Esophagus muscularis mucosa (tissue), 4 donors: ENCODE results near the gene NOX3. TPM values are rescaled to one million over a fixed set of nuclear protein-coding genes. Genes with fewer than 3 reads are reported as not detected.

ENCODE experiments used
- DNase-seq: peaks from one replicate; pipeline ENCODE4 v3.0.0-alpha.2; 2017; ENCODE audit errors: extremely low spot score
- H3K27ac ChIP-seq, 4 donors: fragments of 200-600 bp; sonication (generic); replicated peaks in 1 of 4; 1 replicate in 3 of 4; 2 replicates in 1 of 4; pipeline ENCODE4 v1.5.1; 2016 to 2019; ENCODE audit warnings: mild to moderate bottlenecking in 1 of 4
- H3K27me3 ChIP-seq, 4 donors: fragments of 200-600 bp; sonication (generic); one replicate each; pipeline versions ENCODE4 v1.5.1 to v1.6.0; 2016 to 2019
- H3K36me3 ChIP-seq, 4 donors: fragments of 200-600 bp; sonication (generic); one replicate each; pipeline ENCODE4 v1.5.1; 2016 to 2019
- H3K4me1 ChIP-seq, 4 donors: fragments of 200-600 bp; sonication (generic); one replicate each; pipeline ENCODE4 v1.5.1; 2016 to 2019
- H3K4me3 ChIP-seq, 4 donors: fragments of 200-600 bp; sonication (generic); 1 replicate in 2 of 4; 2 replicates in 2 of 4; pipeline ENCODE4 v1.5.1; 2016 to 2019; ENCODE audit warnings: mild to moderate bottlenecking in 4 of 4, moderate library complexity in 1 of 4
- H3K9me3 ChIP-seq, 4 donors: fragments of 200-600 bp; sonication (generic); 1 replicate in 3 of 4; 2 replicates in 1 of 4; pipeline ENCODE4 v1.5.1; 2016 to 2019
- CTCF ChIP-seq, 3 experiments: fragments of 200-600 bp in 2 of 3; fragments of 450-650 bp in 1 of 3; sonication (generic) in 2 of 3; IDR thresholded peaks; one replicate each; pipeline ENCODE4 v1.5.1; 2017 to 2019; ENCODE audit warnings: antibody characterized with exemption in 3 of 3, mild to moderate bottlenecking in 2 of 3, moderate library complexity in 1 of 3
- EP300 ChIP-seq: sonication (generic); formaldehyde crosslinking; IDR thresholded peaks from one replicate; pipeline ENCODE4 v1.6.1; 2017; ENCODE audit warnings: antibody characterized with exemption
- POLR2A ChIP-seq: fragments of 450-650 bp; IDR thresholded peaks from one replicate; pipeline ENCODE4 v1.6.1; 2017; ENCODE audit warnings: antibody characterized with exemption, moderate library complexity, mild to moderate bottlenecking, low read depth
- POLR2AphosphoS5 ChIP-seq, 2 donors: sonication (generic); formaldehyde crosslinking; IDR thresholded peaks; one replicate each; pipeline ENCODE4 v1.6.1; 2017; ENCODE audit warnings: antibody characterized with exemption in 2 of 2
- WGBS: methylation state at CpG from one replicate; pipeline ENCODE4 v1.1.5; 2018; 5-methylcytosine and 5-hydroxymethylcytosine counted together
- intact Hi-C: fragments of 100-400 bp; cut with DNase I; formaldehyde crosslinking; loops from one replicate; pipeline ENCODE4 v1.15.1; 2023
- total RNA-seq, 4 donors: library from RNA; depleted of rRNA; stranded (reverse); fragments of >200 nt; gene quantifications; one replicate each; pipeline versions ENCODE4 v1.1.0 to v1.2.1, GENCODE V29; 2016

Gene NOX3
- total RNA-seq, 4 donors from 2014 or later, result not detected

DNA sequence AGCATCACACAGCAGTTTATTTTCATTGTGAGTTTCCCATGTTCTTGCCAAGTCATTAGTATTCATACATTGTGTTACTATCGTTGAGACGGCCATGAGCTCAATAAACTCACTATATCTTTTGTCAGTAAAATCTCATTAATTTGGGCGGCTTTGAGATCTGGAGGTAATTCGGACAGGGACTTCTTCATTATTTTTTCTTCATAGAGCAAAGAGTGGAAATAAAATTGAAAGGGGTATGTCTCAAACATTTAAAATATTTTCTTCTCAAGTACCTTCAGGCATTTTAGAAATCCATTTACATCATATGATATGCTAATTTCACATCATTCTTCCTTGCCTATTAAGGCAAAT is 14.6 kb downstream of the NOX3 start:
- H3K9me3 ChIP-seq, result no peaks in the 10 kb centered on the region
- no peak overlapping the region for H3K27ac ChIP-seq
- no peaks in the 10 kb centered on the region for H3K36me3 ChIP-seq
- DNase-seq, result no peak
- intact Hi-C loops, result no loop called here
- TF ChIP-seq EP300 (no peak), POLR2AphosphoS5 (IDR thresholded peaks at IDR 0.05) (no peak), POLR2A (no peak), CTCF (IDR thresholded peaks at IDR 0.05) (no peak)
- no peak overlapping the region for H3K4me3 ChIP-seq
- WGBS, result 73% methylated on average over 4 of the region's 4 CpGs
- H3K4me1 ChIP-seq, result peaks cover 0 to 9% (median 8%) of the 10 kb centered on the region in 4 donors
- H3K27me3 ChIP-seq, result no peaks in the 10 kb centered on the region

GRCh38 chr6:155440398-155441111 is 15.1 kb downstream of the NOX3 start:
- H3K9me3 ChIP-seq, result no peaks in the 10 kb centered on the region
- peaks cover 0 to 9% (median 8%) of the 10 kb centered on the region in 4 donors for H3K4me1 ChIP-seq
- TF ChIP-seq CTCF (IDR thresholded peaks at IDR 0.05) (no peak), POLR2AphosphoS5 (IDR thresholded peaks at IDR 0.05) (no peak), POLR2A (no peak), EP300 (no peak)
- H3K4me3 ChIP-seq, result no peak overlapping the region
- WGBS, result 83% methylated on average over 6 of the region's 6 CpGs
- no peak for DNase-seq
- no peak overlapping the region for H3K27ac ChIP-seq
- intact Hi-C loops, result no loop called here
- H3K27me3 ChIP-seq, result no peaks in the 10 kb centered on the region
- no peaks in the 10 kb centered on the region for H3K36me3 ChIP-seq

GRCh38 chr6:155439376-155439775 is 16.3 kb downstream of the NOX3 start:
- H3K4me1 ChIP-seq, result peaks cover 0 to 9% (median 8%) of the 10 kb centered on the region in 4 donors
- TF ChIP-seq EP300 (no peak), CTCF (IDR thresholded peaks at IDR 0.05) (no peak), POLR2A (no peak), POLR2AphosphoS5 (IDR thresholded peaks at IDR 0.05) (no peak)

DNA sequence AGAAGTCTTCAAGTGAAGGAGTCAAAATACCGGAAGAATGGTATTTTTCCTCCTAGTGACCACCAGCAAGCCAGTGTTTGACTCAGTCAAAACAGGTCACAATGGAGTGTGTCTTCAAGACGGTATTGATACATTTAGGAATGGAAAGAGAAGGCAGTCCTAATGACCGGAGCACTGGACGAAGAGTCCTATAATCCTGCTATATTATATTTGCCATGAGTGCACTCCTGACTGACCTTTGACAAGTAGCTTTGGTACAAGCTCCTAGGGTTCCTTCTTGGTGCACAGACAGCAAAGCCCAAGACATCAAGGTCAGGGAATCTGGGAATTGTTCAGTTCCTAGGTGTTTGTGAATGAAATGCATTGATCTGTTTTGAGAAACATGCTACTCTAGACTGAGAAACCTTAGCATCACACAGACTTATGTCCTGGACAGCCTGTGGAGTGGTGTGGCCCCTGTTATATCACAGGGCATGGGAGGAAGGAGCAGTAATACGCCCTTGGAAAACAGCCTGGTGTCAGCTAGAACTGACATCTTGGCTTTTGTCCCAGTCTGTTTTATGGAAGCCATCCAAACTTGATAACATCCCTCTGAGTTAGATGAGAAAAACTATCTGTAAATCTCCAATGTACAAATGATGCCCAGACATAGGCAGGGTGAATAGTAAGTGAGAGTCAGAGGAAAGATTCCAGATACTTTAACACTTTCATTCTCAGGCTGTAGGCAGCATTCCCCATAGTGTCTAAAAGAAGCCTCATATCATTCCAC is 18.5 kb downstream of the NOX3 start:
- no peaks in the 10 kb centered on the region for H3K9me3 ChIP-seq
- H3K4me3 ChIP-seq, result no peak overlapping the region
- TF ChIP-seq POLR2AphosphoS5 (IDR thresholded peaks at IDR 0.05), result no peak
- 61% methylated on average over 5 of the region's 5 CpGs for WGBS
- intact Hi-C loops, result no loop called here
- H3K27me3 ChIP-seq, result no peaks in the 10 kb centered on the region
- H3K36me3 ChIP-seq, result no peaks in the 10 kb centered on the region
- DNase-seq, result no peak
- H3K4me1 ChIP-seq, result peaks cover 0 to 9% (median 8%) of the 10 kb centered on the region in 4 donors
- H3K27ac ChIP-seq, result no peak overlapping the region

More at GRCh38 chr6:155439376-155439775, 16.3 kb downstream of the NOX3 start:
- no peaks in the 10 kb centered on the region for H3K36me3 ChIP-seq
- no peak overlapping the region for H3K27ac ChIP-seq
- no peak overlapping the region for H3K4me3 ChIP-seq
- H3K9me3 ChIP-seq, result no peaks in the 10 kb centered on the region
- H3K27me3 ChIP-seq, result no peaks in the 10 kb centered on the region
- 90% methylated on average over 3 of the region's 3 CpGs for WGBS
- intact Hi-C loops, result no loop called here
- DNase-seq, result no peak

DNA sequence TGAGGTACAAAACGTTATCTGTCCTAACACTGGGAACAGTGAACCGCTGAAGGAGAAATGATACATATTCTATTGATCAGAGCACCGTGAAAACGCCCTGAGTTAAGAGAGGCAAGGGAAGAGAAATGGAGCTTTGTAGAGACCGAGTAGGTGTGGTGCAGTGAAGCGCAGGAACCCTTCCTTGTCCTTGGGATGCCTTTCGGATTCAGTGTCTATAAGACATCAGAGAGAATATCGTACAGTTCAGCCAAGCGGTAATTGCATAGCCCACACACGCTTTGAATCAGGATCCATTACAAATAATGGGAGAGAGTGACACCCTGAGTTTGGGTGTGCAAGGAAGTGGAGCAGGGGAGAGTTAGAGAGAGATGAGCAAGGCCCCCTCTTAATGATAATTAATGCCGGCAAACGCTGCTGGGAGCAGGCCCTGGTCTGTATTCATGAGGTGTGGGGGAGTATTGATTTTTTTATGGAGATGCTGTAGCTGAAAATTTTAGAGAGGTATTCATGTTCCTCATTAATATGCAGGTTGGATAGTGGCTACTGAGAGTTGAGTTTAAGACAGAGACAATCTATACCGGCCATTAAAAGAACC is 20.7 kb downstream of the NOX3 start:
- H3K4me1 ChIP-seq, result peaks cover 0 to 9% (median 8%) of the 10 kb centered on the region in 4 donors
- H3K9me3 ChIP-seq, result no peaks in the 10 kb centered on the region
- H3K4me3 ChIP-seq, result no peak overlapping the region
- no peak overlapping the region for H3K27ac ChIP-seq
- whole genome bisulfite sequencing, result 89% methylated on average over 13 of the region's 13 CpGs
- intact Hi-C loops, result no loop called here
- no peak for TF ChIP-seq POLR2A
- no peak for TF ChIP-seq EP300
- TF ChIP-seq POLR2AphosphoS5 (IDR thresholded peaks at IDR 0.05), result no peak
- no peak for TF ChIP-seq CTCF (IDR thresholded peaks at IDR 0.05)
- H3K27me3 ChIP-seq, result no peaks in the 10 kb centered on the region
- no peaks in the 10 kb centered on the region for H3K36me3 ChIP-seq
- no peak for DNase-seq
